Thyroid gland (tissue), 4 donors: Measurements from ENCODE around the gene KIF1B. TPM values are rescaled to one million over a fixed set of nuclear protein-coding genes. Genes with fewer than 3 reads are reported as not detected.

ENCODE experiments used
- DNase-seq, 2 donors: peaks; one replicate each; pipeline ENCODE4 v3.0.0-alpha.2; 2019
- H3K27ac ChIP-seq, 3 donors: fragments of 200-600 bp; sonication (generic); 1 replicate in 2 of 3; 2 replicates in 1 of 3; pipeline ENCODE4 v1.5.1; 2016 to 2019; ENCODE audit warnings: mild to moderate bottlenecking in 1 of 3, moderate library complexity in 1 of 3
- H3K27me3 ChIP-seq: fragments of 200-600 bp; sonication (generic); one replicate; pipeline ENCODE4 v1.5.1; 2019
- H3K36me3 ChIP-seq, 2 donors: fragments of 200-600 bp; sonication (generic); one replicate each; pipeline ENCODE4 v1.5.1; 2016 to 2019
- H3K4me1 ChIP-seq, 2 donors: fragments of 200-600 bp; sonication (generic); one replicate each; pipeline ENCODE4 v1.5.1; 2017 to 2019
- H3K4me3 ChIP-seq, 3 donors: fragments of 200-600 bp; sonication (generic); replicated peaks in 1 of 3; 1 replicate in 2 of 3; 2 replicates in 1 of 3; pipeline ENCODE4 v1.5.1; 2016; ENCODE audit warnings: mild to moderate bottlenecking in 1 of 3
- H3K9me3 ChIP-seq: fragments of 200-600 bp; sonication (generic); one replicate; pipeline ENCODE4 v1.5.1; 2017
- POLR2A ChIP-seq, 2 donors: fragments of 450-650 bp; IDR thresholded peaks; one replicate each; pipeline ENCODE4 v1.6.1; 2017; ENCODE audit warnings: antibody characterized with exemption in 2 of 2, mild to moderate bottlenecking in 2 of 2, moderate library complexity in 1 of 2
- WGBS, 2 donors: methylation state at CpG; one replicate each; pipeline ENCODE4 v1.1.5; 2017; 5-methylcytosine and 5-hydroxymethylcytosine counted together
- intact Hi-C: fragments of 100-400 bp; cut with DNase I; formaldehyde crosslinking; loops from one replicate; pipeline ENCODE4 v1.15.1; 2023
- total RNA-seq, 4 donors: library from RNA; depleted of rRNA; stranded (reverse); fragments of >200 nt; gene quantifications; one replicate each; pipeline ENCODE4 v1.2.3, GENCODE V29; 2016
- TF ChIP-seq, protein P1 (sequence below), 6 experiments: fragments of 200-600 bp in 3 of 6; fragments of 450-650 bp in 3 of 6; sonication (generic) in 3 of 6; IDR thresholded peaks; one replicate each; pipeline ENCODE4 v1.5.1; 2016 to 2019; ENCODE audit warnings: antibody characterized with exemption in 6 of 6, mild to moderate bottlenecking in 2 of 6, inconsistent platforms in 1 of 6, moderate library complexity in 1 of 6

KIF1B gene
- total RNA-seq, 4 donors from 2014 or later = 51.7 to 70.5 (median 53.5) TPM

- H3K27me3 ChIP-seq = no peaks in the 10 kb centered on the region
- peaks cover 4 to 13% of the 10 kb centered on the region in 2 donors for H3K36me3 ChIP-seq
- intact Hi-C loops = no loop called here
- H3K27ac ChIP-seq = no peak overlapping the region
- DNase-seq = no peak
- H3K4me3 ChIP-seq = no peak overlapping the region
- TF ChIP-seq POLR2A (IDR thresholded peaks at IDR 0.05) = no peak
- TF ChIP-seq, protein P1, sequence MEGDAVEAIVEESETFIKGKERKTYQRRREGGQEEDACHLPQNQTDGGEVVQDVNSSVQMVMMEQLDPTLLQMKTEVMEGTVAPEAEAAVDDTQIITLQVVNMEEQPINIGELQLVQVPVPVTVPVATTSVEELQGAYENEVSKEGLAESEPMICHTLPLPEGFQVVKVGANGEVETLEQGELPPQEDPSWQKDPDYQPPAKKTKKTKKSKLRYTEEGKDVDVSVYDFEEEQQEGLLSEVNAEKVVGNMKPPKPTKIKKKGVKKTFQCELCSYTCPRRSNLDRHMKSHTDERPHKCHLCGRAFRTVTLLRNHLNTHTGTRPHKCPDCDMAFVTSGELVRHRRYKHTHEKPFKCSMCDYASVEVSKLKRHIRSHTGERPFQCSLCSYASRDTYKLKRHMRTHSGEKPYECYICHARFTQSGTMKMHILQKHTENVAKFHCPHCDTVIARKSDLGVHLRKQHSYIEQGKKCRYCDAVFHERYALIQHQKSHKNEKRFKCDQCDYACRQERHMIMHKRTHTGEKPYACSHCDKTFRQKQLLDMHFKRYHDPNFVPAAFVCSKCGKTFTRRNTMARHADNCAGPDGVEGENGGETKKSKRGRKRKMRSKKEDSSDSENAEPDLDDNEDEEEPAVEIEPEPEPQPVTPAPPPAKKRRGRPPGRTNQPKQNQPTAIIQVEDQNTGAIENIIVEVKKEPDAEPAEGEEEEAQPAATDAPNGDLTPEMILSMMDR (IDR thresholded peaks at IDR 0.05) = no peak
- no peaks in the 10 kb centered on the region for H3K4me1 ChIP-seq
- 94 to 97% methylated on average over 2 of the region's 2 CpGs for WGBS, 2 donors
- no peaks in the 10 kb centered on the region for H3K9me3 ChIP-seq
Measured at GRCh38 chr1:10271869-10272268, 61.5 kb downstream of the KIF1B start.

DNA sequence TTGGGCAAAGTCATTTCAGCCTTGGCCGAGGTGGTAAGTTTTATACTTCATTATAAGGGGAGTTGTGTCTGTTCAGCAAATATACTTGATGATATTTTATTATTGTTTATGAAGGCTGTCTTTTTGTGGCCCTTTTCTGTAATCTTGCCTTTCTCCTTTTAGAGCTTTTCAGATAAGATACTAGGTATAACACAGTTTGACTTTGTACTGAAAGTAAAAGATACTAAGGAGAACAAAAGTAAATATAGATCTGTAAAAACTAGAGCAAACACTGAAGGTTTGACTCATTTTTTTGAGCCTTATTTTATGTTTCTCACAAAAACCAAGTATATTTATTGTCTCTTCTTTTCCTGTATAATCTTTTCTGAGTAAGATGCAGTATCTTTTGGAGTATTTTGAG lies 61.9 kb downstream of the KIF1B start:
- no peak for DNase-seq
- H3K36me3 ChIP-seq = peaks cover 4 to 17% of the 10 kb centered on the region in 2 donors
- no peaks in the 10 kb centered on the region for H3K27me3 ChIP-seq
- no peak overlapping the region for H3K4me3 ChIP-seq
- intact Hi-C loops = no loop called here
- H3K27ac ChIP-seq = no peak overlapping the region
- TF ChIP-seq POLR2A (IDR thresholded peaks at IDR 0.05) = no peak
- TF ChIP-seq, protein P1 (IDR thresholded peaks at IDR 0.05) = no peak
- H3K9me3 ChIP-seq = no peaks in the 10 kb centered on the region
- H3K4me1 ChIP-seq = no peaks in the 10 kb centered on the region
- WGBS, 2 donors = 96 to 98% methylated on average over 1 of the region's 1 CpG

DNA sequence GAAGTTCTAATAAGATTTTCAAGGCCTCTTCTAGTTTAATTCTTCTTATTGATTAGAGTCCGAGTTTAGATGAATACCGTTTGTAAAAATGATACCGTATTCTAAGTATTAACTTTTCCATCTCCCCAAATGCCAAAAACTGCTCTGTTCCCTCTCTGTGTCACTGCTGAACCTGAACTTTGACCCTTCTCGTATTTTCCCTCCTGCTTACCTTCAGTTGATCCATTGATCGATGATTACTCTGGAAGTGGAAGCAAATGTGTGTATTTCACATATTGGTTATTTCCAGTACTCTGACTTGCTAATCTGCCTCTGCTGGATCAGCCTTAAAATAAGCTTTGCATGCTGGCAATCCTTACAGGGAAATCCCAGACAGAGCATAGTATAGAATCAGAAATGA lies 68.5 kb downstream of the KIF1B start:
- WGBS, 2 donors = 93 to 94% methylated on average over 5 of the region's 5 CpGs
- H3K36me3 ChIP-seq = peaks cover 18 to 20% of the 10 kb centered on the region in 2 donors

DNA sequence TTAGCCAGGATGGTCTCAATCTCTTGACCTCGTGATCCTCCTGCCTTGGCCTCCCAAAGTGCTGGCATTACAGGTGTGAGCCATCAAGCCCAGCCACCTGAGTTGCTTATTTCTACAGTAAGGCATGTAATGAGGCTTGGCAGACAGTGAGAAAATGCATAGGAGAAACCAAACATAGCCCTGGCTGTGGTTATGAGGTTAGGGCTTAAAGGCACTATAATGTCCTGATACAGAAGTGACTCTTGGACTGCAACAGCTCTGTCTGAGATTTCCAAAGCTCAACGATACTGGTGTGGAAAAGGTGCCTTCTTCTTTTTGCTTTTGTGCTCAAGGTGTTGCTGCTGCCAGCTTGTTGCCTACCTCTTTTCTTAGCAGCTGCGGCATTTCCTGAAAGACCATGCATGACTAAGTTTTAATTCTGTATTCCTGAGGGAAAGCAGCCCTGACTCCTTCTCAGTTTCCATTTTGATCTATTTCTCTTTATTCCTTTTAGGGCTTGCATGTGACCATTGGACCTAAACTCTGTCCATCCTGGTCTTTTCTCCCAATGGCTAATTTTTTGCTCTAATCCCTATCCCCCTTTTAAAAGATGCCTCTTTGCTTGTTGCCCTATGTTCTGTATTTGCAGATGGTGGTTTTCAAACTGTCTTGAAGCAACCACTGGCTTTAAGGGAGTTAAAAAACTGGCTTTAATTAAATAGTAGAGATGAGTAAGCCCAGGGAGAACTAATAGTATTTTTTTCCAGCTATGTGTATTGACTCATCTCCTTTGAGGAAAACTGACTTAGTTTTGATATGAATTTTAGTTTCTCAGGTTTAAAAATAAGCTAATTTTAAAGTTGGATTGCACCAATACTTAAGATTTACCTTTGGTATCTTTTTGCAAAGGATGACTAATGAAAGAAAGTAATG lies 70.3 kb downstream of the KIF1B start:
- no peaks in the 10 kb centered on the region for H3K4me1 ChIP-seq
- no peak overlapping the region for H3K27ac ChIP-seq
- intact Hi-C loops = no loop called here
- no peaks in the 10 kb centered on the region for H3K27me3 ChIP-seq
- DNase-seq = no peak
- WGBS, 2 donors = 81 to 87% methylated on average over 3 of the region's 3 CpGs
- no peak for TF ChIP-seq POLR2A (IDR thresholded peaks at IDR 0.05)
- peaks cover 20% of the 10 kb centered on the region in 2 donors for H3K36me3 ChIP-seq
- H3K4me3 ChIP-seq = no peak overlapping the region
- no peaks in the 10 kb centered on the region for H3K9me3 ChIP-seq

More for the DNA sequence above, 68.5 kb downstream of the KIF1B start:
- no peaks in the 10 kb centered on the region for H3K9me3 ChIP-seq
- TF ChIP-seq, protein P1 (IDR thresholded peaks at IDR 0.05) = no peak
- no peak for TF ChIP-seq POLR2A (IDR thresholded peaks at IDR 0.05)
- intact Hi-C loops = no loop called here
- no peak for DNase-seq
- H3K4me3 ChIP-seq = no peak overlapping the region
- no peak overlapping the region for H3K27ac ChIP-seq
- no peaks in the 10 kb centered on the region for H3K4me1 ChIP-seq
- no peaks in the 10 kb centered on the region for H3K27me3 ChIP-seq

DNA sequence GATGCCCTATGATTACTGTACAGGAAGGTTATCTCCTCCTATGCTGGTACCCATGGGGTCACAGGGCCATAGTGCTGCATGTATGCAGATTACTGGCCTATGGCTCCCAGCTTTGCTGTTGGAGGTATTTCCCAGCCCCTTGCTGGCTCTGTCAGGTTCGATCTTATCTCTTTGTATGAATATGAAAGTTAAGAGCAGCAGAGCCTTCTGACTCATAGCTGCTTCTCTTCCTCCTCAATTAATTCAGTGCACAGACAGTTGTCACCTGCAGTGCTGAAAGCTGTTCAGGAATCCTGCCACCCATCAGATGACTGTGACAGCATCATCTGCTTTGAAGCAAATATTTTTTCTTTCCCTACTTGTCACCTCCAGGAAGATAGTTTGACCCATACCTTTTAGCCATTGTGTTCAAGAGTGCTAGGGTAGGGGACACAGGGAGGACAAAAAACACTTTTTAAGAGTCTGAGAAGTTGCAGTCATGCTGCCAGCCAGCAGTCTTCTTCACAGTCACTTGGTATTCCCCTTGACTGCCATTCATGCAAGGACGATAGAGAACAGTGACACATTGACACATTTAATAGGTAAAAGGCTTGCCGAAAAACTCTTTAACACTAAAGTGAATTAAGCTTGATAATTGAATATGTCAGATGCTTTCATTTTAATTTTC lies 73.1 kb downstream of the KIF1B start:
- H3K36me3 ChIP-seq = peaks cover 5 to 15% of the 10 kb centered on the region in 2 donors
- DNase-seq = no peak
- WGBS, 2 donors = 72 to 88% methylated on average over 3 of the region's 3 CpGs

DNA sequence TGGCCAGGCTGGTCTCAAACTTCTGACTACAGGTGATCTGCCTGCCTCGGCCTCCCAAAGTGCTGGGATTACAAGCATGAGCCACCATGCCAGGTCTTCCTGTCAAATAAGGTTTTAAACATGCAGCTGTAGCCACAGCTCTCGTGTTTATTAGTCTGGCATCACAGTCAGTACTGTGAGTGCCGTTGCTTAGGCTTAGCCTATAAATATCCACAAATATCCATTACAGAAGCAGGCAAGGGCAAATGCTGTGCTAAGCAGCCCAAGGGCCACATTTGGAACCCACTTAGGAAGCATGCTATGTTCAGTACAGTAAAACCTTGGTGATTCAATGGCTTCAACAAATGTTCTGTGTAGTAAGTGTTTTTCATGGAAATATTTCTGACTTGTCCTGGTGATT lies 75.9 kb downstream of the KIF1B start:
- H3K9me3 ChIP-seq = no peaks in the 10 kb centered on the region
- TF ChIP-seq, protein P1 (IDR thresholded peaks at IDR 0.05) = no peak
- TF ChIP-seq POLR2A (IDR thresholded peaks at IDR 0.05) = no peak
- no peak for DNase-seq
- H3K4me1 ChIP-seq = no peaks in the 10 kb centered on the region
- no peaks in the 10 kb centered on the region for H3K27me3 ChIP-seq
- intact Hi-C loops = no loop called here
- 79 to 80% methylated on average over 1 to 3 of the region's 3 CpGs for WGBS, 2 donors
- no peak overlapping the region for H3K4me3 ChIP-seq
- H3K36me3 ChIP-seq = peaks cover 8% of the 10 kb centered on the region in 2 donors
- no peak overlapping the region for H3K27ac ChIP-seq

More for the DNA sequence above, 73.1 kb downstream of the KIF1B start:
- Histone ChIP-seq H3K4me1 (no peaks in the 10 kb centered on the region), H3K4me3 (no peak overlapping the region), H3K27me3 (no peaks in the 10 kb centered on the region), H3K27ac (no peak overlapping the region), H3K9me3 (no peaks in the 10 kb centered on the region)
- TF ChIP-seq POLR2A (IDR thresholded peaks at IDR 0.05) = no peak
- intact Hi-C loops = no loop called here
